Pancreas (tissue), 10 donors: ENCODE measurements around the gene PRKCA. TPM values are rescaled to one million over a fixed set of nuclear protein-coding genes. Genes with fewer than 3 reads are reported as not detected.

Source experiments
- ATAC-seq, 4 donors: fragments of 200-7000 bp; cut with Tn5 transposase; one replicate each; pipeline versions ENCODE4 v1.8.0 to v1.9.1; 2020; ENCODE audit warnings: mild to moderate bottlenecking in 4 of 4, moderate library complexity in 4 of 4
- DNase-seq, 6 donors: peaks; one replicate each; pipeline ENCODE4 v3.0.0-alpha.2; 2020
- FAIRE-seq: peaks from 2 replicates; lab custom pipeline; 2012; peaks lifted over from hg19 to GRCh38; lab: Jason Lieb, UNC
- H3K27ac ChIP-seq, 4 donors: fragments of 200-600 bp; sonication (generic); 1 replicate in 3 of 4; 2 replicates in 1 of 4; pipeline versions ENCODE4 v1.5.0 to v1.8.0; 2020
- H3K27me3 ChIP-seq, 4 donors: fragments of 200-600 bp; one replicate each; pipeline ENCODE4 v1.8.0; 2021
- H3K36me3 ChIP-seq, 3 donors: fragments of 200-600 bp; sonication (generic) in 1 of 3; one replicate each; pipeline versions ENCODE4 v1.5.0 to v1.8.0; 2020 to 2021
- H3K4me1 ChIP-seq, 3 donors: fragments of 200-600 bp; one replicate each; pipeline ENCODE4 v1.8.0; 2021
- H3K4me3 ChIP-seq, 4 donors: fragments of 200-600 bp; sonication (generic) in 2 of 4; one replicate each; pipeline versions ENCODE4 v1.5.0 to v1.8.0; 2020 to 2021
- H3K9me3 ChIP-seq, 4 donors: fragments of 200-600 bp; one replicate each; pipeline ENCODE4 v1.8.0; 2021
- CTCF ChIP-seq, 4 donors: fragments of 200-600 bp; sonication (generic) in 3 of 4; IDR thresholded peaks; one replicate each; pipeline versions ENCODE4 v1.5.0 to v1.8.0; 2021; ENCODE audit warnings: antibody characterized with exemption in 4 of 4
- WGBS, 2 donors: extraction: QIAGEN DNeasy Blood & Tissue Kit; methylation state at CpG; one replicate each; pipeline ENCODE4 v1.1.7; 2013; 5-methylcytosine and 5-hydroxymethylcytosine counted together
- intact Hi-C, 3 donors: fragments of 100-400 bp; cut with DNase I; formaldehyde crosslinking; loops; one replicate each; pipeline versions ENCODE4 v1.11.1 to v1.14.2; 2022
- polyA plus RNA-seq, 2 donors: library from polyadenylated mRNA; stranded (reverse); fragments of 200-250 nt; gene quantifications; one replicate each; pipeline ENCODE4 v1.2.3, GENCODE V29; 2013
- total RNA-seq, 6 donors: library from RNA; stranded (reverse); fragmentation: NEBNext Ultra II Directional in 4 of 6; extraction: Animal tissue kit (Norgen Biotek cat#: 25700) in 4 of 6; gene quantifications; one replicate each; pipeline versions ENCODE4 v1.2.1 to v1.2.4, GENCODE V29; 2021 to 2023
- donor health status: healthy with polysubstance abuse.
- donor health status: DM: no; HTN: no; CAD: no; lungs with moderate emphysema.
- donor health status: DM: no; HTN: no; CAD: no.
- donor health status: control.
- donor health status: control.
- donor health status: Bipolar disorder and iron deficiency.
- donor health status: DM: yes; HTN: yes; CAD: no.
- donor health status: DM: no; HTN: no; CAD: no.
- donor health status: DM: no; HTN: no; CAD: no.
- donor health status: DM: yes; HTN: yes; CAD: no.

Gene PRKCA
- total and polyA plus RNA-seq, 8 donors, result 3.5 to 22.3 (median 10.2) TPM

- DNase-seq, result peak; percentile 56 to 92 (median 84)
- peak; percentile 55 to 78 (median 68) for TF ChIP-seq CTCF (IDR thresholded peaks at IDR 0.05)
- FAIRE-seq, result no peak
- Histone ChIP-seq H3K36me3 (no peaks in the 10 kb centered on the region), H3K27ac (no peak overlapping the region), H3K4me3 (no peak overlapping the region), H3K9me3 (no peaks in the 10 kb centered on the region), H3K27me3 (no peaks in the 10 kb centered on the region), H3K4me1 (no peaks in the 10 kb centered on the region)
- ATAC-seq, result peak; percentile 92 to 99 (median 98)
- intact Hi-C loops, result no loop called here
- WGBS, 2 donors, result 47 to 53% methylated on average over 15 of the region's 15 CpGs
These were observed 265.1 kb downstream of the PRKCA start for GRCh38 chr17:66567234-66568170.

DNA sequence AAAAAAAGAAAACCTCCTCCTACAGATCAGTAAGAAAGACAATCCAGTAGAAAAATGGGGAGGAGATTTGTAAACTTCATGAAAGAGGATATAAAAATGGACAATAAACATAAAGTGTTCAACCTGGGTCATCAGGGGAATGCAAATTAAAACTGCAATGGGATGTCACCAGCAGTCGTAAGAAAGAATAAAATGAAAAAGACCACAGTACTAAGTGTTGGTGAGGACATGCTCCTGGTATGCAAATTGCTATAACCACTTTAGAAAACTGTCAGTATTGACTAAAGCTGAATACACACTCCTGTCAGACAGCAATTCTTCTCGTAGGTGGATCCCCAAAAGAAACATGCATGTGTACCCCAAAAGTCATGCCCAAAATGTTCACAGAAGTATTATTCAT is 267.2 kb downstream of the PRKCA start:
- DNase-seq, result no peak
- WGBS, 2 donors, result 89 to 94% methylated on average over 2 of the region's 2 CpGs
- intact Hi-C loops, result no loop called here
- H3K4me3 ChIP-seq, result no peak overlapping the region
- no peaks in the 10 kb centered on the region for H3K4me1 ChIP-seq
- no peak overlapping the region for H3K27ac ChIP-seq
- FAIRE-seq, result no peak
- no peak for TF ChIP-seq CTCF (IDR thresholded peaks at IDR 0.05)
- H3K9me3 ChIP-seq, result no peaks in the 10 kb centered on the region
- no peak for ATAC-seq
- H3K27me3 ChIP-seq, result no peaks in the 10 kb centered on the region
- no peaks in the 10 kb centered on the region for H3K36me3 ChIP-seq

DNA sequence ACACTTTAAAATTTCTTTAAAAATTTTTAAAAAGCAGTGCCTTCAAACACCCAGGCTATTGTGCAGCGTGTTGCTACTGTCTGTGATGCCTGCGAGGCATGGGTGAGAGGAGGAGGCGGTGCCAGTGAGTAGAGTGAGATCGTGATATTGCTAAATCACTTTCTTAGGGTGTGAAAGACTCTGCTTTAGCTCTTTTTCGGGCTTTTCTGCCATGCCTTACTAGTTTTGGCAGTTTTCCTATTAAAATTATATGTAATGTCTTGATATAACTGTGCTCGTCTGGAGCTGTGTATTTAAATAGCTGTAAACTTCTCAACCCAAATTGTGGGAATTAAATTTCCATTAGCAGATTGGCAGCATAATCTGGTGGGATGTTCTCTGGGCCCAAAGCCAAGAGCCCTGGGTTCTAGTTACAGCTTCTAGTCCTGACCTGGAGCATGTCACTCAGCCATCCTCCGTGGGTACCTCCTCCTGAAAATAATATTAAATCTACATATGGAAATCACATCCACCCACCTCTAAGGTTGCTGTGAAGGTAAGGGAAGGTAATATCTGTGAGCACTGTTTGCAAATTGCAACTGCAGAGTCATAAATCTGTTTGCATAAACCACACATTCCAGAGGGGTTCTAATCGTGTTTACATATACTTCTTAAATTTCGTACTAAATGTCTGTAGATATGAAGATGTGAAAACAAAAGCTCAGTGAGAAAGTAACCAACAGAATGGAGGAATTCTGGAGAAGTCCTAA is 268.2 kb downstream of the PRKCA start:
- intact Hi-C loops, result loop anchor here in 1 of 3 donors (10.0 kb wide), 1 partner anchor 326 kb away; no protein-coding TSS in a partner anchor
- no peak for FAIRE-seq

DNA sequence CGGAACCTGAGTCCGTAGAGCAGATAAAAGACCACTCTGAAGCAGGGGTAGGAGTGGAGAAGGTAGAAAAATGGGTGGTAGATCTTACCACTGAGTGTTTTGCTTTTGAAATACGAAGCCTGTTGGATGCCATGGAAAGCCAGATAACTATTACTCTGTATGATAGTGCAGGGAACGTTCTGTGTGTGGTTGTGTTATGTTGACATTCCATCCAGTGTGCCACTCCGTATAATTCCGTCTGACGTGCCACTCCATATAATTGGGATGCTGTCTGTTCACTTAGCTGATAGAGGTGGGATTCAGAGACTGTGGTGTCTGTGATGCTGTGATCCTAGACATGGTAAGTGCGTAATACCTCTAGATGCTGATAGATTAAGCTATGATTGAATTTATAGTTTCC is 269.3 kb downstream of the PRKCA start:
- FAIRE-seq (no peak), DNase-seq (no peak), ATAC-seq (no peak)
- no peak overlapping the region for H3K4me3 ChIP-seq
- no peak for TF ChIP-seq CTCF (IDR thresholded peaks at IDR 0.05)
- no peaks in the 10 kb centered on the region for H3K36me3 ChIP-seq
- WGBS, 2 donors, result 87% methylated on average over 8 of the region's 8 CpGs
- no peak overlapping the region for H3K27ac ChIP-seq
- intact Hi-C loops, result loop anchor here in 1 of 3 donors (10.0 kb wide), 1 partner anchor 327 kb away; no protein-coding TSS in a partner anchor
- H3K4me1 ChIP-seq, result no peaks in the 10 kb centered on the region
- H3K27me3 ChIP-seq, result no peaks in the 10 kb centered on the region
- no peaks in the 10 kb centered on the region for H3K9me3 ChIP-seq

More for the DNA sequence above, 268.2 kb downstream of the PRKCA start:
- Histone ChIP-seq H3K27ac (no peak overlapping the region), H3K4me1 (no peaks in the 10 kb centered on the region), H3K9me3 (no peaks in the 10 kb centered on the region), H3K4me3 (no peak overlapping the region), H3K27me3 (no peaks in the 10 kb centered on the region), H3K36me3 (no peaks in the 10 kb centered on the region)
- no peak for TF ChIP-seq CTCF (IDR thresholded peaks at IDR 0.05)
- 74 to 80% methylated on average over 9 of the region's 9 CpGs for WGBS, 2 donors
- DNase-seq, result no peak
- no peak for ATAC-seq
